Natural killer cell (primary cell): ENCODE measurements around the gene DDX10. TPM values are rescaled to one million over a fixed set of nuclear protein-coding genes. Genes with fewer than 3 reads are reported as not detected.
"Not testable (repeated sequence)": the region's sequence is repeated elsewhere in the genome, so short reads cannot be mapped to it uniquely, and the experiment has no call there.

Source experiments
- ATAC-seq, 3 donors: fragments of 150-1000 bp in 2 of 3; fragments of 200-7000 bp in 1 of 3; cut with Tn5 transposase; 1 replicate in 1 of 3; 2 replicates in 2 of 3; pipeline ENCODE4 v1.10.0; 2021; ENCODE audit warnings: mild to moderate bottlenecking in 2 of 3, moderate library complexity in 2 of 3
- DNase-seq, 2 donors: peaks; one replicate each; pipeline versions ENCODE4 v3.0.0 to v3.0.0-alpha.2; 2013 to 2021; ENCODE audit warnings: mixed read lengths in 1 of 2
- H3K27ac ChIP-seq: one replicate; pipeline ENCODE4 v1.5.1; 2013; ENCODE audit warnings: mild to moderate bottlenecking, low read length
- H3K27me3 ChIP-seq: one replicate; pipeline ENCODE4 v1.6.1; 2013; ENCODE audit warnings: low read length; ENCODE audit not compliant: control insufficient read depth, insufficient read depth
- H3K36me3 ChIP-seq: one replicate; pipeline ENCODE4 v1.6.1; 2013; ENCODE audit warnings: low read length; ENCODE audit not compliant: control insufficient read depth, insufficient read depth
- H3K4me1 ChIP-seq: one replicate; pipeline ENCODE4 v1.6.1; 2013; ENCODE audit warnings: low read length; ENCODE audit not compliant: control insufficient read depth, insufficient read depth
- H3K4me3 ChIP-seq: one replicate; pipeline ENCODE4 v1.5.1; 2013; ENCODE audit warnings: low read length
- H3K9me3 ChIP-seq: one replicate; pipeline ENCODE4 v1.6.1; 2013; ENCODE audit warnings: low read length; ENCODE audit not compliant: control insufficient read depth, insufficient read depth
- H3K27ac Mint-ChIP-seq, 2 donors: one replicate each; pipeline ENCODE4 v1.8.0; 2022; ENCODE audit warnings: mild to moderate bottlenecking in 2 of 2, mixed read lengths in 2 of 2, moderate library complexity in 1 of 2
- H3K27me3 Mint-ChIP-seq, 2 donors: one replicate each; pipeline ENCODE4 v1.8.0; 2022; ENCODE audit warnings: low read depth in 2 of 2, mixed read lengths in 2 of 2
- H3K36me3 Mint-ChIP-seq: one replicate; pipeline ENCODE4 v1.8.0; 2022; ENCODE audit warnings: mixed read lengths
- H3K4me1 Mint-ChIP-seq, 2 donors: one replicate each; pipeline ENCODE4 v1.8.0; 2022; ENCODE audit warnings: mixed read lengths in 2 of 2
- H3K4me3 Mint-ChIP-seq: one replicate; pipeline ENCODE4 v1.8.0; 2022; ENCODE audit warnings: mild to moderate bottlenecking, moderate library complexity, mixed read lengths
- H3K9me3 Mint-ChIP-seq, 2 donors: one replicate each; pipeline ENCODE4 v1.8.0; 2022; ENCODE audit warnings: mixed read lengths in 2 of 2
- WGBS: methylation state at CpG from one replicate; pipeline ENCODE4 v1.1.7; 2013; ENCODE audit warnings: missing lambda C conversion rate; ENCODE audit not compliant: insufficient coverage; 5-methylcytosine and 5-hydroxymethylcytosine counted together
- intact Hi-C: fragments of 100-400 bp; cut with micrococcal nuclease; formaldehyde crosslinking; loops from one replicate; pipeline ENCODE4 v1.14.2; 2022
- total RNA-seq, 4 donors: library from RNA; stranded (reverse); fragments of 120-200 nt in 1 of 4; gene quantifications; one replicate each; pipeline versions ENCODE4 v1.2.3 to v1.2.4, GENCODE V29; 2013 to 2022
- TF ChIP-seq, protein P1 (sequence below): fragments of 200-600 bp; IDR thresholded peaks from one replicate; pipeline ENCODE4 v1.8.0; 2022; ENCODE audit warnings: antibody characterized with exemption

Gene DDX10
- total RNA-seq, 3 donors from 2014 or later (not counting 1 experiment from before 2014, with no cell fraction given), result 23.4 to 30.9 (median 24.9) TPM

DNA sequence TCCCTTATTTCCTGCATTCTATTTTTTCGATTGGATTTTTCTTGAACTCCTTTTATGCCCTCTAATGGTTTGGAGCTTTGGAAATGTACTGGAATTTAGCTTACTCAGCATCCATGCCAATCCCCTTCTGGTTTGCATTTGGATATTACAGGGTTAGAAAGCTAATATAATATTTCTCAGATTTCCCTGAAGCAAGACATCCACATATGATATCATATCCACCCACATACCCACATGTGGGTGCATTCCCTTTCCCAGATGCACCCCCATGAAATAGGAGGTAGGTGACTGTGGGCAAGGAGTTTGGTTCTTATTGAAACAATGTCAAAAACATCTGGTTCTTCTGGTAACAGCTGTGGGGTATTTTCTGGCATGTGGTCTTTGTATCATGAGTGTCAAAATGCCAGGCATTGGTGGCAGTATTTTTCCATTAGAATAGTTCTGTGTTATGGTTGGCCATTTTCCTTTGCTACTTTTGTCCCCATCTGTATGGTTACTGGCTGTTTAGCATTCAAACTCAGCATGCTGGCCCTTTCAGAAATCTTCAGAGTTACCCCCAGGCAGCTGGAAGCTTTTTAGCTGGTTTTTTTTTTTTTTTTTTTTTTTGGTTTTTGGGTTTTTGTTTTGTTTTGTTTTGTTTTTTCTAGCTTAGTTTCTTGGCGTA is 32.7 kb upstream of the DDX10 start:
- WGBS, result 100% methylated on average over 1 of the region's 2 CpGs
- intact Hi-C loops, result no loop called here

DNA sequence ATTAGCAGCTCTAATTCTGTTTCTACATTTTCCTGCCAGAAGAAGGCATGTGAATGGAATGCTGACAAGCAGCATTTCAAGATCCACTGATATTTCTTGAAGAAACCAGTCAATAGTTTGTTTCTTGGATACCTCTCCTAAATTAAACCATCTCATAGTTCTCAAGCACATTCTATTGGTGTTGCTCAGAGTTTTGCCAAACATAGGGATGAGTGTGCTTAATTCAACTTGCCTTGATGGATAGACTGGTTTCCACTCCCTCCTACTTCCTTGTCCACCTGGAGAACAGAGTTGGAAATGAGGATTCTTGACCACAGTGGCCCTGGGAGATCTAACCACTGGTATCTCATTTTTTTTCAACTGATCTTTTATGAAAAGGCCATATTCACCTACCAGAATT is 29.8 kb upstream of the DDX10 start:
- no peak overlapping the region for H3K27ac Mint-ChIP-seq
- H3K4me3 Mint-ChIP-seq, result no peak overlapping the region
- no peaks in the 10 kb centered on the region for H3K36me3 ChIP-seq
- no peak overlapping the region for H3K4me3 ChIP-seq
- H3K9me3 Mint-ChIP-seq, result no peaks in the 10 kb centered on the region
- peaks cover 30 to 64% of the 10 kb centered on the region in 2 donors for H3K27me3 Mint-ChIP-seq
- DNase-seq (no peak), ATAC-seq (no peak)
- H3K36me3 Mint-ChIP-seq, result no peaks in the 10 kb centered on the region
- no peaks in the 10 kb centered on the region for H3K9me3 ChIP-seq
- no peak overlapping the region for H3K27ac ChIP-seq
- intact Hi-C loops, result no loop called here
- no peaks in the 10 kb centered on the region for H3K27me3 ChIP-seq
- H3K4me1 Mint-ChIP-seq, result peaks cover 0 to 6% of the 10 kb centered on the region in 2 donors
- no peaks in the 10 kb centered on the region for H3K4me1 ChIP-seq
- TF ChIP-seq, protein P1, sequence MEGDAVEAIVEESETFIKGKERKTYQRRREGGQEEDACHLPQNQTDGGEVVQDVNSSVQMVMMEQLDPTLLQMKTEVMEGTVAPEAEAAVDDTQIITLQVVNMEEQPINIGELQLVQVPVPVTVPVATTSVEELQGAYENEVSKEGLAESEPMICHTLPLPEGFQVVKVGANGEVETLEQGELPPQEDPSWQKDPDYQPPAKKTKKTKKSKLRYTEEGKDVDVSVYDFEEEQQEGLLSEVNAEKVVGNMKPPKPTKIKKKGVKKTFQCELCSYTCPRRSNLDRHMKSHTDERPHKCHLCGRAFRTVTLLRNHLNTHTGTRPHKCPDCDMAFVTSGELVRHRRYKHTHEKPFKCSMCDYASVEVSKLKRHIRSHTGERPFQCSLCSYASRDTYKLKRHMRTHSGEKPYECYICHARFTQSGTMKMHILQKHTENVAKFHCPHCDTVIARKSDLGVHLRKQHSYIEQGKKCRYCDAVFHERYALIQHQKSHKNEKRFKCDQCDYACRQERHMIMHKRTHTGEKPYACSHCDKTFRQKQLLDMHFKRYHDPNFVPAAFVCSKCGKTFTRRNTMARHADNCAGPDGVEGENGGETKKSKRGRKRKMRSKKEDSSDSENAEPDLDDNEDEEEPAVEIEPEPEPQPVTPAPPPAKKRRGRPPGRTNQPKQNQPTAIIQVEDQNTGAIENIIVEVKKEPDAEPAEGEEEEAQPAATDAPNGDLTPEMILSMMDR, result no peak

More for the DNA sequence above, 32.7 kb upstream of the DDX10 start:
- no peaks in the 10 kb centered on the region for H3K27me3 ChIP-seq
- Mint-ChIP-seq H3K4me3 (no peak overlapping the region), H3K36me3 (no peaks in the 10 kb centered on the region), H3K9me3 (no peaks in the 10 kb centered on the region), H3K27me3 (peaks cover 21 to 48% of the 10 kb centered on the region in 2 donors), H3K4me1 (no peaks in the 10 kb centered on the region), H3K27ac (no peak overlapping the region)
- ATAC-seq (no peak), DNase-seq (no peak)
- no peaks in the 10 kb centered on the region for H3K9me3 ChIP-seq
- H3K36me3 ChIP-seq, result no peaks in the 10 kb centered on the region
- TF ChIP-seq, protein P1, result no peak
- H3K4me3 ChIP-seq, result no peak overlapping the region
- no peaks in the 10 kb centered on the region for H3K4me1 ChIP-seq
- no peak overlapping the region for H3K27ac ChIP-seq

DNA sequence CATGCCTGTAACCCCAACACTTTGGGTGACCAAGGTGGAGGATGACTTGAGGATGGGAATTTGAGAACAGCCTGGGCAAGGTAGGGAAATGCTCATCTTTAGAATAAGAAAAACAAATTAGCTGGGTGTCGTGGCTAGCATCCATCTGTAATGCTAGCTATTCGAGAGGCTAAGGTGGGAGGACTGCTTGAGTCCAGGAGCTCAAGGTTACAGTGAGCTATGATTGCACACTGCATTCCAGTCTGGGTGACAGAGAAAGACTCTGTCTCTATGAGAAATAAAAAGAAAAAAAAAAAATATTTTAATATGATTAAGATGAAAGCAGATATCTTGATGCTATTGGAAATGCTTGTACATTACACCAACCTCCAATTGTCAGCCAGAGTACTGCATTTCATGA is 28.6 kb upstream of the DDX10 start:
- H3K36me3 Mint-ChIP-seq, result no peaks in the 10 kb centered on the region
- H3K4me3 ChIP-seq, result no peak overlapping the region
- no peaks in the 10 kb centered on the region for H3K4me1 ChIP-seq
- peaks cover 30 to 56% of the 10 kb centered on the region in 2 donors for H3K27me3 Mint-ChIP-seq
- no peaks in the 10 kb centered on the region for H3K9me3 Mint-ChIP-seq
- H3K27me3 ChIP-seq, result no peaks in the 10 kb centered on the region
- DNase-seq (no peak), ATAC-seq (no peak)
- TF ChIP-seq, protein P1, result no peak
- WGBS, result 89% methylated on average over 2 of the region's 2 CpGs
- H3K9me3 ChIP-seq, result no peaks in the 10 kb centered on the region
- intact Hi-C loops, result no loop called here
- H3K36me3 ChIP-seq, result no peaks in the 10 kb centered on the region
- no peak overlapping the region for H3K27ac Mint-ChIP-seq
- peaks cover 0 to 6% of the 10 kb centered on the region in 2 donors for H3K4me1 Mint-ChIP-seq
- H3K4me3 Mint-ChIP-seq, result no peak overlapping the region
- no peak overlapping the region for H3K27ac ChIP-seq

DNA sequence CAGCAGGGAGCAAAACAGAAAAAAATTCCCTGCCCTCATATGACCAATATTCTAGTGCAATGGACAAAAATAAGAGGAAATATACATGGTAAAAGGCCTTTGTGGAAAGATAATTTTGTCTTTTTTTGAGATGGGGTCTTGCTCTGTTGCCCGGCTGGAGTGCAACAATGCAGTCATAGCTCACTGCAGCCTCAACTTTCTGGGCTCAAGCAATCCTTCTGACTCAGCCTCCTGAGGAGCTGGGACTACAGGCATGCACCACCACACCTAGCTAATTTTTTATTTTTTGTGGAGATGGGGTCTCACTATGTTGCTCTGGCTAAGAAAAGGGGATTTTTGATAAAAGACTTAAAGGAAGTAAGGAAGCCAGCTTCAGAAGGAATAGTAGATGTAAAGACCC is 25.7 kb upstream of the DDX10 start:
- Histone ChIP-seq H3K36me3 (no peaks in the 10 kb centered on the region), H3K4me1 (no peaks in the 10 kb centered on the region), H3K27ac (no peak overlapping the region), H3K4me3 (no peak overlapping the region), H3K27me3 (no peaks in the 10 kb centered on the region), H3K9me3 (no peaks in the 10 kb centered on the region)
- Mint-ChIP-seq H3K9me3 (no peaks in the 10 kb centered on the region), H3K36me3 (no peaks in the 10 kb centered on the region), H3K4me3 (no peak overlapping the region), H3K27me3 (peaks cover 23 to 33% of the 10 kb centered on the region in 2 donors), H3K27ac (no peak overlapping the region), H3K4me1 (peaks cover 0 to 6% of the 10 kb centered on the region in 2 donors)
- intact Hi-C loops, result no loop called here
- no peak for ATAC-seq
- WGBS, result 100% methylated on average over 1 of the region's 1 CpG
- TF ChIP-seq, protein P1, result no peak
- no peak for DNase-seq

DNA sequence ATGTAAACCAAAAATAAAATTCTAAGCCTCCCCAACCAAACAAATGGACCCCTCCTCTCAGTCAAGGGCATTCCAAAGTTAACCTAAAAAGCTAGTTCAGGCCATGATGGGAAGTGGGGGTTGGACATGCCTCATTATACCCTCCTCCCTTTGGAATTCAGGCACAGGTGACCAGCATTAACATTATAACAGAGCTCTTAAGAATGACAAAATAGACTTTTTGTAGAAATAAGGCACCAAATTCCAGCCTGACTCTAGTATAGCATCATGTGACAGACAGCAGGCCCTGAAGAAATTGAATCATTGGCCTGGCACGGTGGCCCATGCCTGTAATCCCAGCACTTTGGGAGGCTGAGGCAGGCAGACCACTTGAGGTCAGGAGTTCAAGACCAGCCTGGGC is 23.1 kb upstream of the DDX10 start:
- H3K27ac ChIP-seq, H3K4me3 ChIP-seq, H3K27ac Mint-ChIP-seq, ATAC-seq, H3K4me1 ChIP-seq, DNase-seq, H3K4me1 Mint-ChIP-seq, H3K27me3 ChIP-seq, H3K36me3 ChIP-seq, H3K9me3 ChIP-seq, H3K36me3 Mint-ChIP-seq, H3K4me3 Mint-ChIP-seq, intact Hi-C loops, H3K9me3 Mint-ChIP-seq: not testable (repeated sequence)
- peaks cover 17 to 20% of the 10 kb centered on the region in 2 donors for H3K27me3 Mint-ChIP-seq
- 94% methylated on average over 1 of the region's 1 CpG for WGBS
